Smooth muscle cell (in vitro differentiated cells): ENCODE data around the gene PHLPP1. TPM values are rescaled to one million over a fixed set of nuclear protein-coding genes. Genes with fewer than 3 reads are reported as not detected.

Experiments
- DNase-seq: peaks from one replicate; lab custom pipeline; 2025; ENCODE audit not compliant: unreplicated experiment; lab: John Stamatoyannopoulos, UW
- H2AFZ ChIP-seq: fragments of 200-600 bp; sonication (generic); 2 replicates; pipeline ENCODE4 v1.6.0; 2016; ENCODE audit warnings: antibody characterized with exemption, low read depth, mild to moderate bottlenecking
- H3F3A ChIP-seq: fragments of 200-600 bp; sonication (generic); 2 replicates; pipeline ENCODE4 v1.6.0; 2017; ENCODE audit warnings: antibody characterized with exemption, low read depth
- H3K27ac ChIP-seq: fragments of 200-600 bp; sonication (generic); 2 replicates; pipeline ENCODE4 v1.5.1; 2016; ENCODE audit warnings: low read depth, mild to moderate bottlenecking
- H3K27me3 ChIP-seq: fragments of 200-600 bp; sonication (generic); 2 replicates; pipeline ENCODE4 v1.6.1; 2016; ENCODE audit warnings: low read depth, mild to moderate bottlenecking
- H3K36me3 ChIP-seq: fragments of 200-600 bp; sonication (generic); 2 replicates; pipeline ENCODE4 v1.5.1; 2016; ENCODE audit warnings: low read depth
- H3K4me1 ChIP-seq: fragments of 200-600 bp; sonication (generic); 2 replicates; pipeline ENCODE4 v1.5.1; 2016; ENCODE audit warnings: low read depth
- H3K4me2 ChIP-seq: fragments of 200-600 bp; sonication (generic); 2 replicates; pipeline ENCODE4 v1.6.0; 2016; ENCODE audit warnings: mild to moderate bottlenecking
- H3K4me3 ChIP-seq: fragments of 200-600 bp; sonication (generic); 2 replicates; pipeline ENCODE4 v1.5.1; 2016; ENCODE audit warnings: mild to moderate bottlenecking
- H3K79me2 ChIP-seq: fragments of 200-600 bp; sonication (generic); 2 replicates; pipeline ENCODE4 v1.6.0; 2016; ENCODE audit warnings: low read depth, mild to moderate bottlenecking
- H3K9ac ChIP-seq: fragments of 200-600 bp; sonication (generic); 2 replicates; pipeline ENCODE4 v1.6.0; 2016; ENCODE audit warnings: low read depth
- H3K9me3 ChIP-seq: fragments of 200-600 bp; sonication (generic); replicated peaks from 2 replicates; pipeline ENCODE4 v1.5.1; 2016; ENCODE audit warnings: low read depth
- H4K20me1 ChIP-seq: fragments of 200-600 bp; sonication (generic); 2 replicates; pipeline ENCODE4 v1.6.0; 2016; ENCODE audit warnings: low read depth
- WGBS: methylation state at CpG from one replicate; pipeline ENCODE4 v1.1.7; 2016; ENCODE audit warnings: low lambda C conversion rate; 5-methylcytosine and 5-hydroxymethylcytosine counted together
- polyA plus RNA-seq: library from polyadenylated mRNA; unstranded; fragments of >200 nt; fragmentation: Nextera tagmentation; extraction: Ambion mirVana; gene quantifications from 2 replicates; pipeline ENCODE4 v1.2.1, GENCODE V29; 2016
- total RNA-seq: library from RNA; depleted of rRNA; stranded (reverse); fragments of >200 nt; gene quantifications from 2 replicates; pipeline ENCODE4 v1.2.3, GENCODE V29; 2014
- TF ChIP-seq, protein P1 (sequence below): fragments of 200-600 bp; sonication (generic); IDR thresholded peaks from 2 replicates; pipeline ENCODE4 v1.5.1; 2017; ENCODE audit warnings: borderline replicate concordance, mild to moderate bottlenecking, antibody characterized with exemption; ENCODE audit not compliant: insufficient read depth, poor library complexity, severe bottlenecking

PHLPP1 gene
- total and polyA plus RNA-seq, 2 experiments from 2014 or later: 1.1 to 4.3 TPM

DNA sequence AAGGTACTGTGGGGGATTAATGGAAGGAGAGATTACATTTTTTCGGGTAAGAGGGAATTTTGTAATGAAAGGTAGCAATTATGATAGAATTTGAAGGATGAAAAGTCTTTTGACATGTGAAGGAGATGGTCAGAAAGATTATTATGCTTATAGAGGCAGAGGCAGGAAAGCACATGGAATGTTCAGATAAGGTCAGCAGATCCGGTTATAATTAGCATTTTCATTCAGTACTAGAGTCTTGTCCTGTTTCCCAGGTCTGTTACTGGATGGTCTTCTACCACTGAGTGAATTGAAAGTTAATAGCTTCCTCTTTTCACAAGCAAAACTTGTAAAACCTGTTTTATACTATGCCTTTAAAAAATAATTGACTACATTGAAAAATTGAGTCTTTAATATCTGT lies 116.9 kb downstream of the PHLPP1 start:
- Histone ChIP-seq H2AFZ (no peak overlapping the region), H3K4me3 (no peak overlapping the region), H4K20me1 (no peaks in the 10 kb centered on the region), H3K27me3 (no peaks in the 10 kb centered on the region), H3K9me3 (no peaks in the 10 kb centered on the region), H3K4me1 (no peaks in the 10 kb centered on the region), H3K27ac (no peak overlapping the region), H3K79me2 (peaks cover 4% of the 10 kb centered on the region), H3F3A (peaks cover 3% of the 10 kb centered on the region), H3K9ac (no peak overlapping the region), H3K36me3 (no peaks in the 10 kb centered on the region), H3K4me2 (no peak overlapping the region)
- DNase-seq: no peak
- WGBS: 42% methylated on average over 2 of the region's 2 CpGs
- TF ChIP-seq, protein P1, sequence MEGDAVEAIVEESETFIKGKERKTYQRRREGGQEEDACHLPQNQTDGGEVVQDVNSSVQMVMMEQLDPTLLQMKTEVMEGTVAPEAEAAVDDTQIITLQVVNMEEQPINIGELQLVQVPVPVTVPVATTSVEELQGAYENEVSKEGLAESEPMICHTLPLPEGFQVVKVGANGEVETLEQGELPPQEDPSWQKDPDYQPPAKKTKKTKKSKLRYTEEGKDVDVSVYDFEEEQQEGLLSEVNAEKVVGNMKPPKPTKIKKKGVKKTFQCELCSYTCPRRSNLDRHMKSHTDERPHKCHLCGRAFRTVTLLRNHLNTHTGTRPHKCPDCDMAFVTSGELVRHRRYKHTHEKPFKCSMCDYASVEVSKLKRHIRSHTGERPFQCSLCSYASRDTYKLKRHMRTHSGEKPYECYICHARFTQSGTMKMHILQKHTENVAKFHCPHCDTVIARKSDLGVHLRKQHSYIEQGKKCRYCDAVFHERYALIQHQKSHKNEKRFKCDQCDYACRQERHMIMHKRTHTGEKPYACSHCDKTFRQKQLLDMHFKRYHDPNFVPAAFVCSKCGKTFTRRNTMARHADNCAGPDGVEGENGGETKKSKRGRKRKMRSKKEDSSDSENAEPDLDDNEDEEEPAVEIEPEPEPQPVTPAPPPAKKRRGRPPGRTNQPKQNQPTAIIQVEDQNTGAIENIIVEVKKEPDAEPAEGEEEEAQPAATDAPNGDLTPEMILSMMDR: no peak

DNA sequence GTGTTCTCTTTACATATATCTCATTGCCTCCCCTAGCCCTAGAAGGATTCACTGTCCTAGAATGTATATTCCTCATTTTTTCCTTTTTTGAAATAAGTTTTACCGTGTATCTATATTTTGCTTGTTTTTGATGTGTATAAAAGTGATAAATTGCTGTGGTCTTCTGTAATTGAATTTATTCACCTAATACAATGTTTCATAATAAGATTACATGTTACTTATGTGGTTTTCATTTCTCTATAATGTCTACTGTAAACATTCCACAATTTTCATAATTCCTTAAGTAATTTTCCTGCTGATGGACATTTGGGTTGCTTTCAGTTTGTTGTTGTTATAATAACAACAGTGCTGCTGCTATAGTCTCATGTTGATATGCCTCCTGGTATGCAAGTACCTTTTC lies 118.2 kb downstream of the PHLPP1 start:
- peaks cover 3% of the 10 kb centered on the region for H3F3A ChIP-seq
- no peak overlapping the region for H2AFZ ChIP-seq
- H3K4me3 ChIP-seq: no peak overlapping the region
- no peaks in the 10 kb centered on the region for H4K20me1 ChIP-seq
- no peaks in the 10 kb centered on the region for H3K9me3 ChIP-seq
- H3K4me2 ChIP-seq: no peak overlapping the region
- H3K79me2 ChIP-seq: peaks cover 4% of the 10 kb centered on the region
- no peaks in the 10 kb centered on the region for H3K27me3 ChIP-seq
- H3K4me1 ChIP-seq: no peaks in the 10 kb centered on the region
- no peak overlapping the region for H3K9ac ChIP-seq
- TF ChIP-seq, protein P1: no peak
- no peak overlapping the region for H3K27ac ChIP-seq
- no peaks in the 10 kb centered on the region for H3K36me3 ChIP-seq
- no peak for DNase-seq
- 98% methylated on average over 1 of the region's 1 CpG for WGBS

DNA sequence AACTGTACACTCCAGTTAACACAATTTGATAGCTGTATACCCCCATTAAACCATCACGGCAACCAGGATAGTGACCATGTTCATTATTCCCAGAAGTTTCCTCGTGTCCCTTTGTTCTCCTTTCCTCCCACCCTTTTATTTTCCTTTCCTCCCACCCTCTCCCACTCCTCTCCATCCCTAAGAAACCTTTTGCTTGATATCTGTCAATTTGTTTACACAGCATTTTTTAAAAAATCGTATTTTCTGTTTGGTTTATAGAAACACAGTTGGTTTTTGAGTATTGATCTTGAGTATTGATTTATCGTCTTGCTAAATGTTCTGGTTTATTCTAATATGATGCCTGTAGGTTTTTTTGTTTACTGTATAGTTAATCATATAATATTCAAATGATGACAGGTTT lies 119.4 kb downstream of the PHLPP1 start:
- no peak for DNase-seq
- peaks cover 3% of the 10 kb centered on the region for H3F3A ChIP-seq
- H3K4me2 ChIP-seq: no peak overlapping the region
- no peak overlapping the region for H3K27ac ChIP-seq
- TF ChIP-seq, protein P1: no peak
- peaks cover 4% of the 10 kb centered on the region for H3K79me2 ChIP-seq
- no peaks in the 10 kb centered on the region for H3K9me3 ChIP-seq
- no peaks in the 10 kb centered on the region for H3K27me3 ChIP-seq
- no peaks in the 10 kb centered on the region for H3K4me1 ChIP-seq
- no peak overlapping the region for H2AFZ ChIP-seq
- H4K20me1 ChIP-seq: no peaks in the 10 kb centered on the region
- no peaks in the 10 kb centered on the region for H3K36me3 ChIP-seq
- H3K4me3 ChIP-seq: no peak overlapping the region
- H3K9ac ChIP-seq: no peak overlapping the region
- 91% methylated on average over 4 of the region's 4 CpGs for WGBS

DNA sequence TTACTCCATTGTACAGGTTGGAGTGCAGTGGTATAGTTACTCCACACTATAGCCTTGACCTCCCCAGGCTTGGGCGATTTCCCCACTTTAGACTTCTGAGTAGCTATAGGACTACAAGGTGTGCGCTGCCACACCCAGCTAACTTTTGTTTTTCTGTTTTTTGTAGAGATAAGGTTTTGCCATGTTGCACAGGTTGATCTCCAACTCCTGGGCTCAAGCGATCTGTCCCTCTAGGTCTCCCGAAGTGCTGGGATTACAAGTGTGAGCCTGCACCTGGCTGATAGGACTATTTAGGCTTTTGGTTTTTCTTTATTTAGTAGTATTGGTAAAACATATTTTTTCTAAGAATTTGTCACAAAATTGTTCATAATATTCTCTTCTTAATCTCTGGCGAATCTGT lies 121.7 kb downstream of the PHLPP1 start:
- Histone ChIP-seq H3K27me3 (no peaks in the 10 kb centered on the region), H3K4me2 (no peak overlapping the region), H3F3A (peaks cover under 1% of the 10 kb centered on the region), H3K9ac (no peak overlapping the region), H3K9me3 (no peaks in the 10 kb centered on the region), H3K4me1 (no peaks in the 10 kb centered on the region), H3K79me2 (peaks cover 4% of the 10 kb centered on the region), H4K20me1 (no peaks in the 10 kb centered on the region), H3K36me3 (no peaks in the 10 kb centered on the region), H3K4me3 (no peak overlapping the region), H3K27ac (no peak overlapping the region), H2AFZ (no peak overlapping the region)
- WGBS: over 99% methylated on average over 5 of the region's 5 CpGs
- TF ChIP-seq, protein P1: no peak
- DNase-seq: no peak
